Stomach (tissue), 4 donors: Measurements from ENCODE around the gene MCMBP.
A peak's percentile ranks its signal among the peaks of the same experiment; 100 is the strongest.

Experiments used
- CTCF ChIP-seq, 7 experiments: fragments of 450-650 bp in 4 of 7; fragments of 200-600 bp in 3 of 7; sonication (generic) in 3 of 7; IDR thresholded peaks; one replicate each; pipeline ENCODE4 v1.5.1; 2016 to 2019; ENCODE audit warnings: antibody characterized with exemption in 7 of 7, control low read depth in 2 of 7, mild to moderate bottlenecking in 1 of 7
- POLR2A ChIP-seq, 4 donors: fragments of 450-650 bp; IDR thresholded peaks; one replicate each; pipeline ENCODE4 v1.6.1; 2016; ENCODE audit warnings: antibody characterized with exemption in 4 of 4, control low read depth in 2 of 4, mild to moderate bottlenecking in 1 of 4, moderate library complexity in 1 of 4
- POLR2AphosphoS5 ChIP-seq, 3 donors: sonication (generic); formaldehyde crosslinking; IDR thresholded peaks; one replicate each; pipeline ENCODE4 v1.6.1; 2016; ENCODE audit warnings: antibody characterized with exemption in 3 of 3

- TF ChIP-seq CTCF (IDR thresholded peaks at IDR 0.05) (no peak), POLR2AphosphoS5 (IDR thresholded peaks at IDR 0.05) (peak in 1 of 3 donors; percentile 84), POLR2A (IDR thresholded peaks at IDR 0.05) (no peak)
Measured at GRCh38 chr10:119872610-119872859, at the start of gene MCMBP.
